Liver (tissue), 3 donors: ENCODE results near the gene MROH8.

Experiments
- EGR1 ChIP-seq, 2 donors: IDR thresholded peaks; 2 replicates each; pipeline ENCODE4 v1.6.1; 2016 to 2018; ENCODE audit warnings: antibody characterized with exemption in 2 of 2, low read depth in 2 of 2
- GABPA ChIP-seq, 2 donors: IDR thresholded peaks in 1 of 2; conservative IDR thresholded peaks in 1 of 2; 2 replicates each; pipeline ENCODE4 v1.6.1; 2016; ENCODE audit warnings: antibody characterized with exemption in 2 of 2, mild to moderate bottlenecking in 1 of 2, moderate library complexity in 1 of 2
- HNF4A ChIP-seq, 2 donors: conservative IDR thresholded peaks; 2 replicates each; pipeline ENCODE4 v1.6.1; 2016; ENCODE audit warnings: antibody characterized with exemption in 2 of 2, mild to moderate bottlenecking in 2 of 2
- HNF4G ChIP-seq: IDR thresholded peaks from 2 replicates; pipeline ENCODE4 v1.6.1; 2016; ENCODE audit warnings: antibody characterized with exemption
- JUND ChIP-seq, 2 donors: IDR thresholded peaks; 2 replicates each; pipeline ENCODE4 v1.6.1; 2016; ENCODE audit warnings: antibody characterized with exemption in 2 of 2
- MAX ChIP-seq: IDR thresholded peaks from 2 replicates; pipeline ENCODE4 v1.6.1; 2016; ENCODE audit warnings: antibody characterized with exemption
- RAD21 ChIP-seq, 2 donors: IDR thresholded peaks; 2 replicates each; pipeline ENCODE4 v1.6.1; 2016; ENCODE audit warnings: antibody characterized with exemption in 2 of 2, mild to moderate bottlenecking in 2 of 2
- SP1 ChIP-seq: IDR thresholded peaks from 2 replicates; pipeline ENCODE4 v1.6.1; 2018; ENCODE audit warnings: antibody characterized with exemption, mild to moderate bottlenecking
- TAF1 ChIP-seq: conservative IDR thresholded peaks from 2 replicates; pipeline ENCODE4 v1.6.1; 2016; ENCODE audit warnings: antibody characterized with exemption, mild to moderate bottlenecking
- YY1 ChIP-seq: IDR thresholded peaks from 2 replicates; pipeline ENCODE4 v1.6.1; 2016; ENCODE audit warnings: antibody characterized with exemption, mild to moderate bottlenecking
- TF ChIP-seq, protein P1 (sequence below): fragments of 150-350 bp; IDR thresholded peaks from 2 replicates; pipeline ENCODE4 v1.5.1; 2017; ENCODE audit warnings: improper control_type of control experiment, low read depth, low read length; ENCODE audit not compliant: missing input control
- TF ChIP-seq, protein P2 (sequence below): IDR thresholded peaks from 2 replicates; pipeline ENCODE4 v1.6.1; 2016; ENCODE audit warnings: antibody characterized with exemption, mild to moderate bottlenecking
- donor health status: healthy.
- donor health status: healthy.

GRCh38 chr20:37202267-37202943 is 23.1 kb upstream of the MROH8 start:
- TF ChIP-seq, protein P1, sequence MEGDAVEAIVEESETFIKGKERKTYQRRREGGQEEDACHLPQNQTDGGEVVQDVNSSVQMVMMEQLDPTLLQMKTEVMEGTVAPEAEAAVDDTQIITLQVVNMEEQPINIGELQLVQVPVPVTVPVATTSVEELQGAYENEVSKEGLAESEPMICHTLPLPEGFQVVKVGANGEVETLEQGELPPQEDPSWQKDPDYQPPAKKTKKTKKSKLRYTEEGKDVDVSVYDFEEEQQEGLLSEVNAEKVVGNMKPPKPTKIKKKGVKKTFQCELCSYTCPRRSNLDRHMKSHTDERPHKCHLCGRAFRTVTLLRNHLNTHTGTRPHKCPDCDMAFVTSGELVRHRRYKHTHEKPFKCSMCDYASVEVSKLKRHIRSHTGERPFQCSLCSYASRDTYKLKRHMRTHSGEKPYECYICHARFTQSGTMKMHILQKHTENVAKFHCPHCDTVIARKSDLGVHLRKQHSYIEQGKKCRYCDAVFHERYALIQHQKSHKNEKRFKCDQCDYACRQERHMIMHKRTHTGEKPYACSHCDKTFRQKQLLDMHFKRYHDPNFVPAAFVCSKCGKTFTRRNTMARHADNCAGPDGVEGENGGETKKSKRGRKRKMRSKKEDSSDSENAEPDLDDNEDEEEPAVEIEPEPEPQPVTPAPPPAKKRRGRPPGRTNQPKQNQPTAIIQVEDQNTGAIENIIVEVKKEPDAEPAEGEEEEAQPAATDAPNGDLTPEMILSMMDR, result peak; percentile 64
- TF ChIP-seq HNF4G, result no peak
- TF ChIP-seq RAD21 (IDR thresholded peaks at IDR 0.05), result peak; percentile 48 to 58
- TF ChIP-seq YY1, result peak; percentile 14
- TF ChIP-seq MAX, result no peak
- no peak for TF ChIP-seq GABPA (IDR thresholded peaks at IDR 0.05 in 1 of 2, conservative IDR thresholded peaks at IDR 0.05 in 1 of 2)
- TF ChIP-seq TAF1, result no peak
- peak; percentile 39 to 55 for TF ChIP-seq JUND (IDR thresholded peaks at IDR 0.05)
- TF ChIP-seq SP1, result no peak
- TF ChIP-seq EGR1 (IDR thresholded peaks at IDR 0.05; ENCODE audit: low read depth in 2 of 2), result no peak
- TF ChIP-seq, protein P2, sequence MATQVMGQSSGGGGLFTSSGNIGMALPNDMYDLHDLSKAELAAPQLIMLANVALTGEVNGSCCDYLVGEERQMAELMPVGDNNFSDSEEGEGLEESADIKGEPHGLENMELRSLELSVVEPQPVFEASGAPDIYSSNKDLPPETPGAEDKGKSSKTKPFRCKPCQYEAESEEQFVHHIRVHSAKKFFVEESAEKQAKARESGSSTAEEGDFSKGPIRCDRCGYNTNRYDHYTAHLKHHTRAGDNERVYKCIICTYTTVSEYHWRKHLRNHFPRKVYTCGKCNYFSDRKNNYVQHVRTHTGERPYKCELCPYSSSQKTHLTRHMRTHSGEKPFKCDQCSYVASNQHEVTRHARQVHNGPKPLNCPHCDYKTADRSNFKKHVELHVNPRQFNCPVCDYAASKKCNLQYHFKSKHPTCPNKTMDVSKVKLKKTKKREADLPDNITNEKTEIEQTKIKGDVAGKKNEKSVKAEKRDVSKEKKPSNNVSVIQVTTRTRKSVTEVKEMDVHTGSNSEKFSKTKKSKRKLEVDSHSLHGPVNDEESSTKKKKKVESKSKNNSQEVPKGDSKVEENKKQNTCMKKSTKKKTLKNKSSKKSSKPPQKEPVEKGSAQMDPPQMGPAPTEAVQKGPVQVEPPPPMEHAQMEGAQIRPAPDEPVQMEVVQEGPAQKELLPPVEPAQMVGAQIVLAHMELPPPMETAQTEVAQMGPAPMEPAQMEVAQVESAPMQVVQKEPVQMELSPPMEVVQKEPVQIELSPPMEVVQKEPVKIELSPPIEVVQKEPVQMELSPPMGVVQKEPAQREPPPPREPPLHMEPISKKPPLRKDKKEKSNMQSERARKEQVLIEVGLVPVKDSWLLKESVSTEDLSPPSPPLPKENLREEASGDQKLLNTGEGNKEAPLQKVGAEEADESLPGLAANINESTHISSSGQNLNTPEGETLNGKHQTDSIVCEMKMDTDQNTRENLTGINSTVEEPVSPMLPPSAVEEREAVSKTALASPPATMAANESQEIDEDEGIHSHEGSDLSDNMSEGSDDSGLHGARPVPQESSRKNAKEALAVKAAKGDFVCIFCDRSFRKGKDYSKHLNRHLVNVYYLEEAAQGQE, result no peak
- TF ChIP-seq HNF4A (conservative IDR thresholded peaks at IDR 0.05), result no peak
